Colon (tissue), 2 donors: Measurements from ENCODE around the gene DSTN.

Experiments
- FAIRE-seq: peaks from 2 replicates; lab custom pipeline; 2012; peaks lifted over from hg19 to GRCh38; lab: Jason Lieb, UNC
- donor health status: control.
- donor health status: control.

DSTN gene

DNA sequence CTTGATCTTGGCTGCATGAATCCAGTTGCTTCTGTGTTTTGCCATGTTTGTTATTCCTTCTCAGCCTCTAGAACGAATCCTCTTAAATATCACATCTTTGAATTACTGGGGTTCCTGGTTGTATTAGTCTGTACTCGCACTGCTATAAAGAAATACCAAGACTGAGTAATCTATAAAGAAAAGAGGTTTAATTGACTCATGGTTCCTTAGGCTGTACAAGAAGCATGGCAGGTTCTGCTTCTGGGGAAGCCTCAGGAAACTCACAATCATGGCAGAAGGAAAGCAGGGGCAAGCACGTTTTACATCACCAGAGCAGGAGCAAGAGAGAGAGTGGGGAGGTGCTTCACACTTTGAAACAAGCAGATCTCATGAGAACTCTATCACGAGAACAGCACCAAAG, 20.7 kb upstream of the DSTN start:
- no peak for FAIRE-seq

DNA sequence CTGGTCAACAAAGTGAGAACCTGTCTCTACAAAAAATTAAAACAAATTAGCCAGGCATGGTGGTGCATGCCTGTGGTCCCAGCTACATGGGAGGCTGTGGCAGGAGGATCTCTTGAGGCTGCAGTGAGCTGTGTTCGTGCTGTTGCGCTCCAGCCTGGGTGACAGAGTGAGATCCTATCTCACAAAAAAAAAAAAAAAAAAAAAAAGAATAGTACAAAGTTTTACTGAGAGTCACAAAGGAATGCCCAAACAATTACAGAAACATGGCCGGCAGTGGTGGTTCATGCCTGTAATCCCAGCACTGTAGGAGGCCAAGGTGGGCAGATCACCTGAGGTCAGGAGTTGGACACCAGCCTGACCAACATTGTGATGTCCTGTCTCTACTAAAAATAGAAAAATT, 14.8 kb upstream of the DSTN start:
- FAIRE-seq, result no peak

DNA sequence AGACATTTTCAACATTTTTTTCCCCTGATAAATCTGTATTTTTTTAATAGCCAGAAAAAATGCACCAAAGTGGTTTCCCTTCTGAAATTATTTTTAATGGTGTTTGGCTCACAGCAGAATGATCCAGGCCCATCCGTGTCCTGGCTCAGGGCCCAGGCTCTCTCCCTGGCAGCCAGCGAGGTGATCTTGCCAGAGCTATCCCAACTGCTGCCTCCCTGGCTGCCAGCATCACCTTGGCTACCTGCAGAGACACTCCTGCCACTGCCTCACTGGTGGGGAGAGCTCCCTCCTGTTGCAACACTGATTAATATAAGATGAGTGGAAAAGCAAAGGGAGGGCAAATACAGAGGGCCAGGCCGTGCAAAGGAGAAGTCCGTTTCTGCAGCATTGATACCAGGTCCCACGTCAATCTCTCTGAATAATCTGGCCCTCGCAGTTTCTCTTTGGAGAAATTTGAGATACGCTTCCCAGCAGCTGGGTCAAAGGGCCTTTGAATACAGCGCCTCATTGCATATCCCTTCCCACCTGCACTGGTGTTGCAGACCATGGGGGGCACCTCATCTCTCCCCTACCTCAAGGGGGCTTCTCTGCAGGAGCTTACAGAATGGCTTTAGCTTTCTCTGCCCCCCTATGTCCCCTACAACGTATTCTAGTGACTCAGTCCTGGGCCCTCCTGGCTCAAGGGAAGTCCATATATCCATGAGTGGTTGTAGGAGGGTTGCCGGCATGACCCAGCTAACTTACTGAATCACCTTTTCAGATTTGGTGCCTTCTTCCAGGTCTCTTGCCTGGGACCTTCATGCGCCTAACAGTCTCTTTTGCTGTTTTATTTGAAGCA, 12.8 kb upstream of the DSTN start:
- FAIRE-seq, result no peak

DNA sequence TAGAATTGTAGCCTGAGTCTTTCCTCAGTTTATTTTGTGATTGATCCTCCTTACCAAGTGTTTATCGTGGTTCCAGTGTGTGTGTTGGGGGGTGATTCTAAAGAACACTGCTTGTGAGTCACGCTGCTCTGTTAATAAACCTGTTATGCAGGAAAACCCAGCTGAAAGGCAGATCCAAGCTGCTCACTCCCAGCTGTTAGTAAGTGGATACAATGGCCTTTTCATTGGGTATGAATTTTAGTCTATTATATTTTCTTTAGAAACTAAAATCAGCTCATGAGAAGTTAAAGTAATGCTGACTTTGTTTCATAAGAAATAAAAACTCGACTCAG, 12.2 kb upstream of the DSTN start:
- no peak for FAIRE-seq

DNA sequence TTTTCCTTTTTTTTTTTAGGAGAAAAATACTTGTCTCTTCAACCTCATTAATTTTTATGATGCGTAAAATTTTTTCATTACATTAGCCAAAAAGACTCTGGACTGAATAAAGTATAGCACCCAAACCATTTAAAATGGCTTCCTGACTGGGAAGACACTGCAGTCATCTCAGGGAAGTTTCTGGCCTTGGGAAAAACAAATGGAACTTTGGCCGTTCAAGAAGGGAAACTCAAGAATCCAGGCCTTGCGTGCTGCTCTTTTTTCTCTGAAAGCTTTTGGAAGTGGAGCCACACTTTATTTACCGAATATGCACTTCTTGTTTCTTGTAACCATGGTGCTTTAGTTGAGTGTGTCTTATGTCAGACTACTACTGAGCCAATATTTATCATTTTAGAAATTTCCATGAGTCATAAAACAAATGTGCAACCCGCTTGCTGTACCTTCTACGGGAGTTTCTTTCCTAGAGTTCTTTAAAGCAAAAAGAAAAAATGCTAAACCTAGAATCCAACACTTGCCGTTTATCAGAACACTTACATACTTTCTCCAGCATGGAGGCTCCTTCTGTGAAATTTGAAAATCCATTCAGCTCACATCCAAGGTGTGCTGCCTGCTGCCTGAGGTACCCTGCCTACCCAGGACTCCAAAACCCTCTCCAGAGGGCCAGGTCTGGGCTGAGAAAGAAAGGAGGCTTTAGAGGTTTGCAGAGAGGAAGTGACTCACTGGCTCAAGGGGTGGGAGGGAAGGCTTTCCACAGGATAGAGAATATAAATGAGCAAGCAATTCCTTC, 11.5 kb upstream of the DSTN start:
- FAIRE-seq, result no peak

DNA sequence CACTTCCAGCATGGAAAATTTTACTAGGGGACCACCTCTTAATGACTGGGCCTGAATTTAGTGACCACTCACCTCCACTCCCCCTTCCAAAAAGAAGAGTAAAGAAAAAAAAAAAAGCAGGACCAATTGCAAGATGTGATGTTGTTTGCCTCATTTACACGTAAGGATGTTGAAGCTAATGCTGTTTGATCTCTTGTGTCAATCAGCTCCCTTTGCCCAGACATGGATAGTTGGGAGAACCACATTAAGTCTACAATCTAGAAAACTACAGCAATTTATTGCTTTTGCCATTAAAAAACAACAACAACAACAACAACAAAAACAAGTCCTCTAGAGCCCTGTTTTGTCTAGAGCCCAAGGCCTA, 11.0 kb upstream of the DSTN start:
- no peak for FAIRE-seq

DNA sequence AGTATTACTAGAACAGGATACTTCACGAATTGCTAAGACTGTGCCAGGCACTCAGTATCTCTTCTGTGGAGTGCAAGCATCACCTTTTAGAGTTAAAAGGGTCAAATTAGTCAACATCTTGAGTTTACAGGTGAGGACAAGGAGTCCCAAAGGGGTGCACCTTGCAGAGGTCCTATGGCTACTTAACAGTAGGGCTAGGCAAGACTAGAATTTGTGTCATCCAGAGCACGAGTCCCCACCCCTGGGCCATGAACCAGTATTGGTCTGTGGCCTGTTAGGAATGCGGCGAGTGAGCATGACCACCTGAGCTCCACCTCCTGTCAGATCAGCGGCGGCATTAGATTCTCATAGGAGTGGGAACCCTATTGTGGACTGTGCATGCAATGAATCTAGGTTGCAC, 10.5 kb upstream of the DSTN start:
- no peak for FAIRE-seq

DNA sequence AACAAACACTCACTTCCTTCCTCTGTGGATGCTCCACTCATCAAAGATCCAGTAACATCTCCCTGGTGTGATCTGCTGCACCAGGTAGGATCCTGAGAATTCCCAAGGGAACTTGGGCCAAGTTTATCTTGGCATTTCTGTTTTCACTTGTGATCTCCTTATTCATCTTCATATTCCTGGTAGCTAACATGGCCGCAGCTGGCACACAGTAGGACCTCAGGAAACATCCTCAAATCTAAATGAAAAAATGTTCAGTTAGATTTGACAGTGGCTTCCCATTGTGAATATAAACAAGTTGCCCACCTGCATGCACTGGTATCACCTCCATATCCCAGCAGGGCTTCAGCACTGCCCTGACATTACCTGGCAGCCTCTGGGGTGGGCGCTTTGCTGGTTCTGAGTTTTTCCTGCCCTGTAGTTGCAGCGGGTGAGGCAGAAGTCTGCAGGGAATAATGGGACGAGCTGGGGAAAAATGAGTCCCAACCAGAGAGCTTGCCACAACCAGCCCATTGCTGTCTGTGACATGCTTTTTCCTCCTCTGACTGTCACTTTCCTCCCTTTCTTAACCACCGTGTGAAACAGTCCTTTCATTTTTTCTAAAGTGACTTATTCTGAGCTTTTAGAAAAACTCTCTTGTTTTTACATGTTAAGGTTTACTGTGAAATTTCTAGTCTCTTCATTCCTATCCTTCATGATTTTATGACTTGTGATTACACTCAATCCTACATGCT, 9.4 kb upstream of the DSTN start:
- no peak for FAIRE-seq

DNA sequence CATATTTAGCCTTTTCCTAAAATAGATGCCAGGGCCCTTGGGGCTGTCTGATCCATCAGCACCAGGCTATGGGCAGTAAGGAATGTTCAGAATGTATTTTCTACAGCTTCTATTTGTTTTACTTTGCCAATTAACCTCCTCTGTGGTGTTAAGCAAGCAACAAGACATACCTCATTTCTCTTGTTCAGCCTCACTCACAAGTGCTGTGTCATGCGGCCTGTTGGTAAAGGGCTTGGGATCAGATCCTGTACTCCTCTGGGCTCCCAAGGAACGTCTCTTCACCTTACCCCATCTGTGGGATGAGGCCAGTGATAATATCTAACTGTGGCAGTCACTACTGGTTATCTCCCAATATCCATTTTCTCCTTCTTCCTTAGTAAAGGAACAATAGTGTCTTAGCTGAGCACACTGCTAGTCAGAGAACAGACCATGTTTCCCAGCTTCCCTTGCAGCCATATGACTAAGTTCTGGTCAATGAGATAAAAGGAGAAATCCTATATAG, 7.0 kb upstream of the DSTN start:
- FAIRE-seq, result no peak

DNA sequence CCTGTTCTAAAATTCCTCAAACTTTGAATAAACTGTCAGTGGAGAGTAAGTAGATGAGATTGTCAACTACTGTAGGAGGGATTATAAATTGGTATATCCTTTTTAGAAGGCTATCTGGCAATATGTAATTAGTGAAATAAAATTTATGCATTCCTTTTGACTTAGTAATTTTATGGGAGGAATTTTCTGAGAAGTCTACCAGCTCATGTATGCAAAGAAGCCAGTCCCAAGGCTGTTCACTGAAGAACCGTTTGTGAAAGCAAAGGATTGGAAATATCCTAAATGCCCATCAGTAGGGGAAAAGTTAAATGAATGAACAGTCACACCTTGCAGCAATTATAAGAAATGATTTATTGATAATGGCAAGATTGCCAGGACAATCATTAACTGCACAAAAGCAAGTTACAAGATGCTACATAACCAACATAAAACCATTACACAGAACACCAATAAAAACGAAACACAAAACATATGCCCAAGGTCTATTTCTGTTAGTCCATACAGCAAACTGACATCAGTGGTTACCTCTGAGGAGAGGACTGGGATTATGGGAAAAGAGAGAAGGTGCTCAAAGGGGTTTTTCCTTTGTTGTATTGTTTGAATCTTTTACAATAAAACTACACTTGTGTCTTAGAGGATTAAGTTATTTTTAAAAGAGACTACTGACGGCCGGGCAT, 4.6 kb upstream of the DSTN start:
- no peak for FAIRE-seq

DNA sequence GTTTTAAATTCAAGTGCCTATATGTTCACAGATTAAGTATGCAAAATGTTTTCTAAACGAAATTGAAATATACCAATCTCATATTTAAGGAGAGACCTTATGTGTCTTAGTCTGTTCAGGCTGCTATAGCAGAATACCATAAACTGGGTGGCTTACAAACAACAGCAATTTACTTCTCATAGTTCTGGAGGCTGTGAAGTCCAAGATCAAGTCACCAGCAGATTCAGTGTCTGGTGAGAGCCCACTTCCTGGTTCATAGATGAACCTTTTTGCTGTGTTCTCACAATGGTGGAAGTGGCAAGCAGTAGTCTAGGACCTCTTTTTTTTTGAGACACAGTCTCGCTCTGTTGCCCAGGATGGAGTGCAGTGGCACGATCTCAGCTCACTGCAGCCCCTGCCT, 3.5 kb upstream of the DSTN start:
- no peak for FAIRE-seq

DNA sequence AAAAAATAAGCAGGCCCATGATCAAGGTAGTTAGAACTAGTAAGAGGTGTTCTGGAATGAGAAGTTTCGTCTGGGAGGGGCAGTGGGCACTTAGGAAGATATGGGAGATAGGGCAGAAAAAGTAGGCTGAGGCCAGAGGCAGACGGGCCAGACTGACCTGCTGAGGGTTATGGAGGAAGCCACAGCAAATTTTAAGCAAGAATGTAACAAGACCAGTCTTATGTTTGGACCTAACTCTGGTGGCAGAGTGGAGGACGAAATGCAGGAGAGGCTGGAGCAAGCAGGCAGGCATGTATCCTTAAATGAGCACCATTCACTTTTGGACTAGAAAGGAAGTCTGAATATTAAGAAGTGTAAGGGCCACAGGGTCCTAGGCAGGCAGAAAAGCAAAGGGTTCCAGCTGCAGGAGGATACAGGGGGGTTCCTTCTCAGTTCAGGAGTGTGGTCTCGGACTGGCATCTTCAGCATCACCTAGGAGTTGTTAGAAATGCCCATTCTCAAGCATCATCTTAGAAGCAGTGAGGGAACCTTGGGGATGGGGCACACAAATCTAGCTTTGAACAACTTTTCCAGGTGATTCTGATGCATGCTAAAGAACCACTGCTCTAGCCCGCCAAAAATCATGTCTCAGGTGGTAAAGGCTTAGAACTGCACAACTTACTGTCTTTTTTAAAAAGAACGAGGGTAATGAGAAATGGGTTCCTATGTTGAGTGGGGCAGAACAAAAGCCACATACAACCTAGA, 1.7 kb upstream of the DSTN start:
- no peak for FAIRE-seq

DNA sequence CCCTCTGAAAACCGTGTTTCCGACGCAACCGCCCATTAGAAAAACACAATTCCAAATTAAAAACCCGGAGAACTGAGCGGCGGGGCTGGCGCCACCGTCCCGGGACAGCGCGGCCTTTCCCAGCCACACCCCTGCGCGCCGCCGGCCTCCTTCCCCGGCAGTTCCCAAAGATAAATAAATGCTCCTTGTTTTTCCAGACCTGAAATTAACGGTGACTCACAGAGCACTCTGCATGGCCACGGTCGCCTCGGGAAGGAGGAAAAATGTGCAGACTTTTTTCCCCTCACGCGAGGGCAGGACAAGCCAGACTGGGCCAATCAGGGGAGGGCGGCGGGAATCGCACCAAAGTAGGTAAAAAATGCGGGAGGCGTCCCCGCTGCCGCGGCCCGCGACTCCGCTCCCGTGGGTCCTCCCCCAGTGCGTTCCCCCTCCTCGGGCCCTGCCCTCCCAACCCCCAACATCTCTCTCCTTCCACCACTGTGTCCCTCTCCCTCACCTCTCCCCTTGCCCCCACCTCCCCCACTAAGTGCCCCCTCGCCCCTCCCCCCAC, 828 bp upstream of the DSTN start:
- FAIRE-seq, result no peak

DNA sequence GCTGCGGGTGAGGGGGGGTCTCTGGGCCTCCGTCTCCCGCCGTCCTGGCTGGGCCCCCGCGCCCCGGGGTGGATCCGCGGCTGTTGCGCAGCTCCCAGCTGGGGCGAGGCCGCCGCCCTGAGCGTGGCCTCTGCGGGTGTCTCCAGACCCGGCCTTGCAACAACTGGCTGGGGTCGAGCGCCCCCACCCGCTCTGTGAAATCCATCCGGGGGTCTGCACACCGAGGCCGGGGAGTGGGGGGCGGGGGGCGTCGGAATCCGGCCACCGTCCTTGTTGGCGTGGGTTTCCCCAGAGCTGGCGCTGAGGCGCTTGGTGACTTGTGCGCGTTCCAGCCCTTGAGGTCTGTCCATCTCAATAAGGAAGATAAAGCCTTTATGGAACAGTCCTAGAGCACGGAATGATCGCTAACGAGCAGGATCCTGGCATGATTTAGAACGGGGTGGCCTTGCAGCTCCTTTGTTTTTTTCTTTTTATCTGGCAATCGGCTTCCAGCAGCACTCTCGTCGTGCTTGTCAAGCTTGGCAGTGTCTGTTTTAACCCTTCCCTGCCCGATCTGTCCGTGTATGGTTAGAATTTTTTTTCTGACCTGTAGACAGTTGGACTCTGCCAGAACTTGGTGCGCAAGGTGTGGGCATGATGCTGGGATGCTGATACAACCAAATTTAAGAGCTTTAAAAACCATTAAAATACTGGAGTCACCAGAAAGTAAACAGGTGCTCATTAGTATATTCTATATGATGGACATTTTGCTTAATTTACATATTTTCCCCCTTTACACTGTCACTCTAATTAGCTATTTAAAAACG, 675 bp downstream of the DSTN start:
- FAIRE-seq, result no peak

DNA sequence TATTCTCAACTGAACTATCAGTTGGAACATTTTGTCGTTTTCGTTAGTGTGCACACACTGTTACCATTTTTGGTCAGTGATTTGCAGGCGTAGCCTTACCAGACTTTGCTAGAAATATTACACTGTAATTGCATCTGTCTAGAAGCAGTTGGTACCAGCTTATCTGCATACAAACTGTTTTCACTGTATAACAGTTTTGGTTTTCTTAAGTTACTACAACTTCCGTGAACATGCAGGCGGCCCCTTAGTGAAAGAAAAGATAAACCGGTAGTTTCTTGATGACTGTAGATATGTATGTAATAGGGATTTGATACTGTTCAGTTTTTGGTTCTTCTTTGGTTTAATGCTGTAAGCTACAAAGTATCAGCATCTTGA, 1.3 kb downstream of the DSTN start:
- no peak for FAIRE-seq

DNA sequence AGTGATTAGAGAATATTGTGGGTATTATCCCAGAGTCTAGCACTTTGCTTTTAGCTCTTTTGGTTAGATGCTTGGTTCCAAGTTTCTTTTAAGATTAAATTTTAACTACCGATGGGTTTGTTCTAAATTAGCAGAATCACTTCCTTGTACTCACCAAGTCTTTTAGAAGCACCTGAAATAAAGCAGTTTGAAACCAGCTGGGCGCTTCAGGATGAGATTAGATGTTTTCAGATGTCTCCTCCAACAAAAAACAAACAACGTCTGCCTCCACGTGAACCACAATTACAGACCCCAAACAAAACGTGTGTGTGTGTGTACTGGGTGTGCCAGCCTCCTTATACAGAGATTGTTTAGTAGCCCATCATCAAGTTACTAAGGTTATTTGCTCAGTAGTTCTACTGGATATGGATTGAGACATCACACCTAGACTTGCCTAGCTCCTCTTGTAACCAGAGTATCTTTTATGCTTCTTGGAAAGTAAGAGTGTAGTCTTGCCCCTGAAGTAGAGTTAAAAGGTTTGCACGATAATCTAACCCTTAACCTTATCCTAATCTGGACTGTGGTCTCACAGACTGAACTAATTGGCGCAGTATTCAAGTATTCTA, 2.3 kb downstream of the DSTN start:
- FAIRE-seq, result no peak

DNA sequence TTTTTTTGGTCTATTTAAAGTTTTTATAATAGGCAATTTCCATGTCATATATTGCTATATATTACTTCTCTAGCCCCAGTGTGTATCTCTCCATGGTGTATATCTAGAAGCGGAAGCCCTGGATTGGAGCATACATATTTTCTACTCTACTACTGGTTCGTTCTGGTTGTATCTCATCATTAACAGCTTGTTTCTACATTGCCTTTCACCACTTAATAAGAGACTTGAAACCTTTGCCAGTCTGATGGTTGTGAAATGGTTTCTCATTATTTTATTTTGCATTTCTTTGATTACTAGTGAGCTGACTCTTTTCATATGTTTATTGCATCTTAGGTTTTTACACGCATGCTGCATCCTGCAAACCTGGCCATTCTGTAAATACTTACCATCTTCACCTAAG, 3.6 kb downstream of the DSTN start:
- FAIRE-seq, result no peak

DNA sequence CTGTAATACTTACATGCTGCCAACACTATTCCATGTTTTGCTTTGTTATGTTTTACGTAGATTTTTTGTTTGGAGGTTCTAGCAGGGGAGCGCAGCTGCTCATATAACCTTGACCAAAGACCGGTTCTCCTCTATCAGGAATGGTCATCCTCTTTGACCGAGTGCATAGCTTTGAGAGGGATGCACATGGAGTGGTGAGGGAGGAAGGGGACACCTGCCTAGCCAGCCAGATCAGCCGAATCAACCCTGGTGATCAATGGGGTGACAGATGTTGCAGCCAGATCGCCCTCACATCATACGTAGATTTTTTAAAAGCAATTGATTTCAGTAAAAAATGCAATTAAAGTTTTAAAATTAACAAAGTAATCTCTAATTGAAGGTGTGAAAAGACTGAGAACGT, 6.3 kb downstream of the DSTN start:
- FAIRE-seq, result no peak

DNA sequence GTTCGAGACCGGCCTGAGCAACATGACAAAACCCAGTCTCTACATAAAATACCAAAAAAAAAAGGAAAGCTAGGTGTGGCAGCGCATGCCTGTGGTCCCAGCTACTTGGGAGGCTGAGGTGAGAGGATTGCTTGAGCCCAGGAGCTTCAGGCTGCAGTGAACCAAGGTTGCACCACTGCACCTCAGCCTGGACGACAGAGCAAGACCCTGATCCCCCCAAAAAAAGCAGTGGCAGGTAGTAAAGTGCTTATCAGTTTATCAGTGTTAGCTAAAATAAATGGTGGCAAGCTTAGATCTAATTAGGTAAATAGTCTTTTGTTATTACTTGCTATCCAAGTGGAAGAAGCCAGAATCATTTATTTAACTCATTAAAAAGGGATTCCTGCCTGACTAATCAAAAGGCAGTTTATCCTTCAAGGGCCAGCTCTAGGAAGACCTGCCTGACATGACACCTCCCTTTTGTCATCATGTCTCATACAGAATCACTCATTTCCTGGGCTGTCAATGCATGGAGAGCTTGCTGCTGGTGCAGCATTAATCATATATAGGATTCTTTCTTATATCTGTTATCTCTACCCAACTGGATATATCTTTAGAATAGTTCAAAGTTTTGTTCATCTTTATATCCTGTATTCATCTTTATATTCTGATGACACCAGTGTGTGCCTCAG, 9.6 kb downstream of the DSTN start:
- FAIRE-seq, result no peak

DNA sequence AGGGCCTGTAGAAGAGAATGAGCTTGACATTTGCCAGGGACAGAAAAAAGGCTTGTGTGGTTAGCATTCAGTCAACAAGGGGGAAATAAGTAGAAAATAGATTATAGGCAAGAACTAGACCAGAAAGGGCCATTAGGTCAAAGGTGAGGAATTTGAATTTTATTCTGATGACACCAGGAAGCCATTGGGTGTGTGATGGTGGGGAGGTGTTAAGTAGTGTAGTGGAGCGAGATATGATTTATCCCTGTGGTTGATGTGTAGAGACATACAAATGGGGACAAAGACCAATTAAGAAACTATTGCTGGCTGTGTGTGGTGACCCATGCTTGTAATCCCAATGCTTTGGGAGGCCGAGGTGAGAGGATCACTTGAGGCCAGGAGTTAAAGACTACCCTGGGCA, 11.0 kb downstream of the DSTN start:
- FAIRE-seq, result no peak
